Kidney (tissue), 14 donors: ENCODE results near the gene EN2. TPM values are rescaled to one million over a fixed set of nuclear protein-coding genes. Genes with fewer than 3 reads are reported as not detected.

Experiments
- DNase-seq, 5 donors: peaks; one replicate each; pipeline ENCODE4 v3.0.0-alpha.2; 2013 to 2020
- FAIRE-seq: peaks from 2 replicates; lab custom pipeline; 2012; peaks lifted over from hg19 to GRCh38; lab: Jason Lieb, UNC
- H3K27ac ChIP-seq, 2 donors: one replicate each; pipeline ENCODE4 v1.7.0; 2013; ENCODE audit warnings: low read depth in 2 of 2, low read length in 2 of 2, inconsistent platforms in 1 of 2
- H3K27me3 ChIP-seq: one replicate; pipeline ENCODE4 v1.7.1; 2013; ENCODE audit warnings: low read length, inconsistent platforms; ENCODE audit not compliant: control insufficient read depth, insufficient read depth
- H3K36me3 ChIP-seq, 3 donors: one replicate each; pipeline versions ENCODE4 v1.7.0 to v1.7.1; 2013; ENCODE audit warnings: low read length in 3 of 3, control low read depth in 1 of 3, inconsistent platforms in 1 of 3; ENCODE audit not compliant: insufficient read depth in 3 of 3, control insufficient read depth in 2 of 3
- H3K4me1 ChIP-seq, 3 donors: one replicate each; pipeline versions ENCODE4 v1.7.0 to v1.7.1; 2013; ENCODE audit warnings: low read length in 3 of 3, inconsistent platforms in 1 of 3, low read depth in 1 of 3; ENCODE audit not compliant: control insufficient read depth in 2 of 3, insufficient read depth in 2 of 3
- H3K4me3 ChIP-seq, 3 donors: one replicate each; pipeline versions ENCODE4 v1.7.0 to v1.8.1; 2013; ENCODE audit warnings: low read length in 3 of 3, control low read depth in 1 of 3, inconsistent platforms in 1 of 3
- H3K9ac ChIP-seq, 3 donors: one replicate each; pipeline versions ENCODE4 v1.7.0 to v1.7.1; 2013; ENCODE audit warnings: low read length in 3 of 3, control low read depth in 1 of 3, inconsistent platforms in 1 of 3
- H3K9me3 ChIP-seq, 3 donors: one replicate each; pipeline versions ENCODE4 v1.7.0 to v1.7.1; 2013; ENCODE audit warnings: low read length in 3 of 3, control low read depth in 1 of 3, inconsistent platforms in 1 of 3; ENCODE audit not compliant: control insufficient read depth in 2 of 3, insufficient read depth in 1 of 3
- intact Hi-C: fragments of 100-400 bp; cut with DNase I; formaldehyde crosslinking; loops from one replicate; pipeline ENCODE4 v1.11.1; 2022
- polyA plus RNA-seq: library from polyadenylated mRNA; stranded (reverse); fragments of 350-450 nt; fragmentation: Illumina TruSeq; extraction: RNeasy Lipid Tissue Mini Kit (QIAGEN cat#74804); gene quantifications from one replicate; pipeline ENCODE4 v1.2.3, GENCODE V29; 2014; ENCODE audit warnings: low read depth, low replicate concordance; ENCODE audit not compliant: insufficient read depth
- total RNA-seq: library from RNA; stranded (reverse); fragmentation: NEBNext Ultra II Directional; extraction: Animal tissue kit (Norgen Biotek cat#: 25700); gene quantifications from one replicate; pipeline ENCODE4 v1.2.1, GENCODE V29; 2021
- TF ChIP-seq, protein P1 (sequence below): IDR thresholded peaks from 3 replicates; pipeline ENCODE4 v1.5.1; 2012; ENCODE audit warnings: mild to moderate bottlenecking, moderate library complexity, borderline replicate concordance; ENCODE audit not compliant: insufficient read depth; ENCODE audit errors: extremely low read depth
- donor health status: control.
- donor health status: control.
- donor health status: control.
- donor health status: control.
- donor health status: control.
- donor health status: DM: yes; HTN: yes; CAD: no.
- donor health status: Normal renal cell carcinoma (clear cell type).

EN2 gene
- total and polyA plus RNA-seq, 2 donors from 2014 or later = 0.13 TPM; not detected in 1

DNA sequence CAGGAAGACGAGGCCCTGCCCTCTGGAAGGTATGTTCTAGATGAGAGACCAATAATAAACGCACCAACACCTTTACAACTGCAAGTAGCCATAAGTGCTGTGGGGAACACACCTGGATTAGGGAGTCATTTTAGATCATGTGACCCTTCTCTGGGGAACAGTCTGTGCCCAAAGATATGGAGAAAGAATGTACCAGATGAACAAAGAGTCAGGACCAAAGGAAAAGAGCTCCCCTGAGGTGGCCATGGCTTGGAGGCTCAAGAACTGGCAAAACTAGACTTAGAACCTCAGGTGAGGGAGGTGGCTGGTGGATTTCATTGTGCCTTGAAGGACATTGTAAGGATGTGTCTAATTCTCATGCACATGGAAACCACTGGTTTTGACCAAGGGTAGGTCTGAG, 10.3 kb upstream of the EN2 start:
- FAIRE-seq (no peak), DNase-seq (no peak)
- H3K27me3 ChIP-seq = peaks cover 50% of the 10 kb centered on the region

DNA sequence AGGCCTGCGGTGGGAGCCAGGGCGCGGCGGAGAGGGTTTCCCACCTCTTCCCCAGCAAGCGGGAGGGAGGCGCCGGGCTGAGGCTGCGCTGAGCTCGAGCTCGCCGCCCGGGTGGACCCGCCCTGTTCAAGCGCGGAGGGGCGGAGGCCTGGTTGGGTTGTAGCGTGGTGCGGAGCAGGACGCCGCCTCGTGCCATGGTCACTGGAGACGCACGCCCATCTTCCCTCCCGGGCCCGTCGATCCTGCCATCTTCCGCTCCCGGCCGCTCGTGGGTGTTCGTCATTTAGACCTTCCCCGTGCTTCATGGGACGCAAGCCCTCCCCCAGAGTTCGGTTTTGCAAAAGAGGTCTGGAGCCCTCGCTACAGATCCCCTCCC, 9.3 kb upstream of the EN2 start:
- Histone ChIP-seq H3K27me3 (peaks cover 52% of the 10 kb centered on the region), H3K4me3 (no peak overlapping the region), H3K4me1 (no peaks in the 10 kb centered on the region), H3K36me3 (no peaks in the 10 kb centered on the region), H3K9ac (no peak overlapping the region), H3K27ac (no peak overlapping the region), H3K9me3 (no peaks in the 10 kb centered on the region)
- DNase-seq (peak in 2 of 5 donors; percentile 19 to 76), FAIRE-seq (no peak)
- TF ChIP-seq, protein P1, sequence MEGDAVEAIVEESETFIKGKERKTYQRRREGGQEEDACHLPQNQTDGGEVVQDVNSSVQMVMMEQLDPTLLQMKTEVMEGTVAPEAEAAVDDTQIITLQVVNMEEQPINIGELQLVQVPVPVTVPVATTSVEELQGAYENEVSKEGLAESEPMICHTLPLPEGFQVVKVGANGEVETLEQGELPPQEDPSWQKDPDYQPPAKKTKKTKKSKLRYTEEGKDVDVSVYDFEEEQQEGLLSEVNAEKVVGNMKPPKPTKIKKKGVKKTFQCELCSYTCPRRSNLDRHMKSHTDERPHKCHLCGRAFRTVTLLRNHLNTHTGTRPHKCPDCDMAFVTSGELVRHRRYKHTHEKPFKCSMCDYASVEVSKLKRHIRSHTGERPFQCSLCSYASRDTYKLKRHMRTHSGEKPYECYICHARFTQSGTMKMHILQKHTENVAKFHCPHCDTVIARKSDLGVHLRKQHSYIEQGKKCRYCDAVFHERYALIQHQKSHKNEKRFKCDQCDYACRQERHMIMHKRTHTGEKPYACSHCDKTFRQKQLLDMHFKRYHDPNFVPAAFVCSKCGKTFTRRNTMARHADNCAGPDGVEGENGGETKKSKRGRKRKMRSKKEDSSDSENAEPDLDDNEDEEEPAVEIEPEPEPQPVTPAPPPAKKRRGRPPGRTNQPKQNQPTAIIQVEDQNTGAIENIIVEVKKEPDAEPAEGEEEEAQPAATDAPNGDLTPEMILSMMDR = no peak
- intact Hi-C loops = no loop called here

More for the DNA sequence above, 10.3 kb upstream of the EN2 start:
- TF ChIP-seq, protein P1 = no peak
- no peak overlapping the region for H3K27ac ChIP-seq
- no peaks in the 10 kb centered on the region for H3K4me1 ChIP-seq
- no peak overlapping the region for H3K4me3 ChIP-seq
- intact Hi-C loops = no loop called here
- H3K9me3 ChIP-seq = no peaks in the 10 kb centered on the region
- H3K9ac ChIP-seq = no peak overlapping the region
- no peaks in the 10 kb centered on the region for H3K36me3 ChIP-seq

DNA sequence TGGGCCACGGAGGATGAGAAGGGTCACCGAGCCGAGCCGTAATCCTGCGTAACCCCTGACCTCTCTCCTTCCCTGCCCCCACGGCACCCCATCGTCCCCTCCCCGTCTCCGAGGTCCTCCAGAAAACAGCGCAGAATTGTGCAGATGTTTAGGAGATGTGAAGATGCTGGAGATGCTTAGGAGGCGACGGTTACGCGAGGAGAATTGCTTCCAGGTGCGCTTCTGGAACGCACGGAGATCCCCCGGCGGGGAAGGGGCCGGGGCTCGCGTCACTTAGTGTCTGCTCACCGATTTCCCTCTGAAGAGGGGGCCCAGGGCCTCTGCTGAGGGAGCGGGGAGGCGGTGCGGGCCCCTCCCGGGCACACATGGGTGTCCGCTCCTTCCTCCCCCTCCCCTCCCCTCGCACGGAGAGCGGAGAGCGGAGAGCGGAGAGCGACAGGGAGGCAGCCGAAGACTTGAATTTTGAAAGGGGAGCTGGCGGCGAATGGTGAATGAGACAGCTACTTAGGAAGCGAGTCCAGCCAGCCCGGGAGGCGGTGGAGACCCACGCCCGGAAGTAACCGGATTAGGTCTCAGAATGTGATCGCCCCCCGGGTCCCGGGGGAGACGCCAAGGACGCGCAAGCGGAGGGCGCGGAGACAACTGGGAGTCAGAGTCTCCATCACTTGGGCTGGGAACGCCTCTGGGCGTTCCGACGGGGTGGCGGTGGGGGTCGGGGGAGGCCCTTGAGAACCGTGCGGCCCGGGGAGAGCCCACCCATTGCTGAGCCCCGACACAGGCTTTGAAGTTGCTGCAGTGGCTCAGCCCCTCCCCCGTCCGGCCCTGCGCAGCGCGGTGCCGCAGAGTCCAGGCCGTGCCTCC, 8.7 kb upstream of the EN2 start:
- Histone ChIP-seq H3K27me3 (peaks cover 53% of the 10 kb centered on the region), H3K27ac (no peak overlapping the region), H3K9ac (no peak overlapping the region), H3K36me3 (no peaks in the 10 kb centered on the region), H3K4me1 (no peaks in the 10 kb centered on the region), H3K4me3 (no peak overlapping the region), H3K9me3 (no peaks in the 10 kb centered on the region)
- TF ChIP-seq, protein P1 = no peak
- FAIRE-seq (no peak), DNase-seq (peak in 2 of 5 donors; percentile 27 to 66)
- intact Hi-C loops = no loop called here
